GM21619 (cell line): ENCODE results near the gene TSSK2.
"Not testable (repeated sequence)": the region's sequence is repeated elsewhere in the genome, so short reads cannot be mapped to it uniquely, and the experiment has no call there.

Experiments used
- ATAC-seq: cut with Tn5 transposase; IDR thresholded peaks from one replicate; pipeline ENCODE4 v1.9.1; 2021; ENCODE audit not compliant: unreplicated experiment

Gene TSSK2

GRCh38 chr22:19130959-19131684 is at the start of gene TSSK2:
TSSK2 (plus strand) TSS chr22:19131308; CDS start chr22:19131400, 92 bp downstream.
- no peak for ATAC-seq

- ATAC-seq = no peak
Measured at GRCh38 chr22:19081351-19081750, 49.8 kb upstream of the TSSK2 start.

GRCh38 chr22:19082101-19082500 is 49.0 kb upstream of the TSSK2 start:
- ATAC-seq = no peak

GRCh38 chr22:19082793-19083192 is 48.3 kb upstream of the TSSK2 start:
- no peak for ATAC-seq

GRCh38 chr22:19084126-19084525 is 47.0 kb upstream of the TSSK2 start:
- not testable (repeated sequence) for ATAC-seq

DNA sequence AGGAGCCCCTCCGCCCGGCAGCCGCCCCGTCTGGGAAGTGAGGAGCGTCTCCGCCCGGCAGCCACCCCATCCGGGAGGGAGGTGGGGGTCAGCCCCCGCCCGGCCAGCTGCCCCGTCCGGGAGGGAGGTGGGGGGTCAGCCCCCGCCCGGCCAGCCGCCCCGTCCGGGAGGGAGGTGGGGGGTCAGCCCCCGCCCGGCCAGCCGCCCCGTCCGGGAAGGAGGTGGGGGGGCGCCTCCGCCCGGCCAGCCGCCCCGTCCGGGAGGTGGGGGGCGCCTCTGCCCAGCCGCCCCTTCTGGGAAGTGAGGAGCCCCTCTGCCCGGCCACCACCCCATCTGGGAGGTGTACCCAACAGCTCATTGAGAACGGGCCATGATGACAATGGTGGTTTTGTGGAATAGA is 46.5 kb upstream of the TSSK2 start:
- ATAC-seq = not testable (repeated sequence)

DNA sequence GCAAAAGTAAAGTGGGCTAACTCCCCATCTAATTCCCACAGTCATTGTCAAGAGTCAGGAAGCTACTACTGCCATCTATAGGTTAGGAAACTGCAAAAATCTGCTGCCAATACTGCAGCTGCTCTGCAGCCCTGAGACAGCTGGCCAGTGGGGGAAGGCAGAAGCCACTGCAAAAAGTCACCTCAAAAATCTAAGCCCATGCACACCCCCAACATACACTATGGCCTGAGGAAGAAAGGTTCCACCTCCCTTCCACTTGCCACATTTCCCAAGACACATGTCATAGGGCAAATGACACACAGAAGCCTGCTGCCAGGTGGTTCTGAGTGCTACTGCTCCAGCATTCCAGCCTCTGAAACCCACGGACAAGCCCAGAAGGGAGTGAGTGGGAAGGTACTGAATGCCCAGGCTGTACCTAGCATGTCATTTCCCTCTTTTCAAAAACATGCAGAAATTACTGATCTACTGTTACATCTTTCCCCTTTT is 45.8 kb upstream of the TSSK2 start:
- no peak for ATAC-seq

GRCh38 chr22:19086417-19086816 is 44.7 kb upstream of the TSSK2 start:
- ATAC-seq = no peak

- ATAC-seq = no peak
Measured at GRCh38 chr22:19086896-19087295, 44.2 kb upstream of the TSSK2 start.

- ATAC-seq = no peak
Measured at GRCh38 chr22:19088866-19089595, 42.1 kb upstream of the TSSK2 start.

DNA sequence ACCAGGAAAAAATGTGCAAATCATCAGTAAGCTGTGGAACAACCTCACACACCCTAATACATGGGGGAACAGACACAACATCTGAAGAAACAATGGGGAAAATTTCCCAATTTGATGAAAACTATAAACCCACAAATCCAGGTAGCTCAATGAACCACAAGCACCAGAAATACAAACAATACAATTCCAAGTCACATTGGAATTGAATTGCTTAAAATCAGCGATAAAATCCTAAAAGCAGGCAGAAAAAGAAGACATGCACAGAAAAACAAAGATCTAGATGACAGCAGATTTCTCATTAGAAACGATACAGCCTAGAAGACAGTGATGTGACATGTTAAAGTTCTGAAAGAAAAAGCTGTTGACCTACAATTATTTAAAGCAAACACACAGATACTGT is 40.9 kb upstream of the TSSK2 start:
- no peak for ATAC-seq

DNA sequence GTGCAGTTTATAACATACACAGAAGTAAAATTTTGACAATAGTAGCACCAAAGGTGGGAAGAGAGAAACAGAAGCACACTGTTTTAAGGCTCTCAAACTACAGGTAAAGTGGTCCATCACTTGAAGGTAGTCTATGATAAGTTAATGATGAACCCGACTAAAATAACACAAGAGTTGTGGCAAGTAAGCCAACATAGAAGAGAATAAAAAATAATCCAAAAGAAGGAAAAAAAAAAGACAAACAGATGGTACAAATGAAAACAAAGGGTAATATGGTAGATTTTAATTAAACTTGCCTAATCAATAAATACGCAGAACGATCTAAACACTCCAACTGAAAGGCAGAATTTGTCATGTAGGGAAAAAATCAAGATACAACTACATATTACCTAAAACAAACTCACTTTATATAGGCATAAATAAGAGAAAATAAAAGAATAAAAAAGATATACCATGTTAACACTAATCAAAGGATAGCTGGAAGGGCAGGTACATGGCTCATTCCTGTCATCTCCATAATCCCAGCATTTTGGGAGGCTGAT is 40.5 kb upstream of the TSSK2 start:
- ATAC-seq = no peak

DNA sequence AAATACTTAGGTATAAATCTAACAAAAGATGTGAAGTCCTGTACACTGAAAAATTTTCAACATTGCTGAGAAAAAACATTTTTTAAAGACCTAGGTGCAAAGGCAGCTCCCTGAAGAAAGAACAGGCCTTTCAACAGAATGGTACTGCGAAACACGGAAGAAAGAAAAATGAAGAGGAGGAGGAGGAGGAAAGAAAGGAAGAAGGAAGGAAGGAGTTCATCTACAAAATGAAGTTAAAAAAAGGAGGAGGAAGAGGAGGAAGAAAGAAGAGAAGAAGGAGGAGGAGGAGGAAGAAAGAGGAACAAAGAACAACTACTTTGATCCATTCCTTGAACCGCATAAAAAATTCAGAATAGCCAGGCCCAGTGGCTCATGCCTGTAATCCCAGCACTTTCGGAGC is 38.4 kb upstream of the TSSK2 start:
- no peak for ATAC-seq

GRCh38 chr22:19094393-19094997 is 36.6 kb upstream of the TSSK2 start:
- ATAC-seq = no peak

DNA sequence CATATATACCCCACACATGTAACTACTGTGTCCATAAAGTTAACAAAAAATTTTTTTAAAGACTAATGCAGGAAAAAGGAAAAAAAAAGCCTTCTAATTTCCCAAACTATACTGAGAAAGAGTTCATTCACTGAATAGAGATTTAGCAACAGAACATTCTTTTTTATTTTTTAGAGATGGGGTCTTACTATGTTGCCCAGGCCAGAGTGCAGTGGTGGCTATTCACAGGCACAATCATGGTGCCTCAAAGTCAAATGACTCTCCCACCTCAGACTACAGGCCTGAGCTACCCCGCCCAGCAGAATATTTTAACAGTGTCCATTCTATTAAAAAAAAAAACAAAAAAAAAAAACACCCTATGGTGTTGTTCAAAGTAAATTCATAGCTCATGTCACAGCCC is 34.6 kb upstream of the TSSK2 start:
- ATAC-seq = no peak

DNA sequence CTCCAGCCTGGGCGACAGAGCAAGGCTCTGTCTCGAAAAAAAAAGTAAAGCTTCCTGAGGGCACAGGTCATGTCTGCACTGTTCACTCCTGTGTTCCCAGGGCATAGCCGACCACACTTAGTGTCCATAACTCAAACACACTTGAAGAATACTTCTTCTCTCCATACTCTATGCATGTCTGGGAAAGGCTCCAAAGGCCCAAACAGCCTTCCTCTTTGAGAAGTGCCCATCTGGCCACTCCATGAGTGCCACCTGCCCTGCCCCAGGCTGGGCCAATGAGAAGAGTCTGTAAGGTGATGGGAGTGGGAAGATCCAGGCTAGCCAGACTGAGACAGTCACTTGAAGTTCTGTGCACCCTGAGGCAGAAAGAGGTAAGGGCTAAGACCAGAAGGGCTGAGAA is 33.6 kb upstream of the TSSK2 start:
- ATAC-seq = no peak

DNA sequence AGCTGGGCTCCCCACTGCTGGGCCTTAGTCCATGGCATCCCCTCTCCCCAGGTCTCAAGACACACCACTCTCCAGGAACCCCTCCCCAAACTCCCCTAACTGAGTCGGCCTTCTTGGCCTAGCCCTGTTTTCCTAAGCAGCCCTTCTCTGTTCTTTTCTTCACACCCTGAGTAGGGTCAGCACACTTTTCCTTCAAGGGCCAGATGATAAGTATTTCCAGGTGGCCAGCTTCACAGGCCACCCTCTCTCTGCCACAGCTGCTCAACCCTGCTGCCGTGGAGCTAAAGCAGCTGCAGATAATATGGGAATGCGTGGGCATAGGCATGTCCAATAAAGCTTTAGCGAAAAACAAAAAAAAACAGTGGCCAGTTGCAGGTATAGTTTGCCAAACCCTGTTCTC is 33.0 kb upstream of the TSSK2 start:
- no peak for ATAC-seq

DNA sequence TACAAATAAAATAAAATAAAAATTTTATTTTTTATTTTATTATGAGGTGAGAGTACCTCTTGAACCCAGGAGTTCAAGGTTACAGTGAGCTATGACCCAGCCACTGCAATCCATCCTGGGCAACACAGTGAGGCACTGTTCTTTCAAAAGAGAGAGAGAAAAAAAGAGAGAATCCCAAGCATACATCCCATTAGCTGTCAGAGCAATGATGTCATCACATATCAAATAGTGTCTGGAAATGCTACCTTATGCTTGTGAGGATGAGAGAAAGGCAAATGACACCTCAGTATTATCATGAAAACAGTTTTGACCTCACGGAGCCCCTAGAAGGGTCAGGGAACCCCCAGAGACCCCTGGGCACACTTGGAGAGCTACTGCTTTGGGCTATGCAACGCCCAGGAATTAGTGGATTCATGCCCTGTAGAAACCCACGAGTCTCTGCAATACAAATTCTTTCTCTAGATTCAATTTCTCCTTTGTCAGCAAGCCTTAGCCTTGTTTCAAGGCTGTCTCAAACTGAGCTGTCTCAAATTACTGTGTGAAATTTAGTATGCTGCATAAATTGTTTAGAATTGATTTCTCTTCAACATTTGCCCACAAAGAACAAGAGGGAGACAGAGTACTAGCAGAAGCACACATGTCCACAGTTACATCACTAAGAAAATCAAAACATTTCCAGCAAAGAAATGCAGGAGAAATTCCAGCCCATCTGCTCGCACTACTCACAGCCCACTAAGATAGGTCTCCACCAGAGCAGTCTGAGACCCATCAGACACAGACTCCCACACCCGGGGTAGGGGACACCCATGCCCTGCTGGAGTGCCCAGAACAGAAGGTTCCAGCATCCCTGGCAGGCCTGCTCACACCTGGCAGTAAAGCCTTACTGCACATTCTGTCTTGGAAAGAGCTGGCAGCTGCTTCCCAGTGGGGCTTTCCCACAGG is 27.0 kb upstream of the TSSK2 start:
- no peak for ATAC-seq

- no peak for ATAC-seq
Measured at GRCh38 chr22:19105456-19105855, 25.7 kb upstream of the TSSK2 start.
